ENCODE data around the gene CST6. TPM values are rescaled to one million over a fixed set of nuclear protein-coding genes. Genes with fewer than 3 reads are reported as not detected.
A peak's percentile ranks its signal among the peaks of the same experiment; 100 is the strongest.
"Not testable (repeated sequence)": the region's sequence is repeated elsewhere in the genome, so short reads cannot be mapped to it uniquely, and the experiment has no call there.

CST6 gene
- total RNA-seq, 1 donor from 2014 or later: 4.6 TPM

GRCh38 chr11:65983589-65983987 is 28.2 kb upstream of the CST6 start:
- DNase-seq (ENCODE audit: low spot score): no peak

GRCh38 chr11:65987336-65987735 is 24.5 kb upstream of the CST6 start:
- no peak for DNase-seq (ENCODE audit: low spot score)

GRCh38 chr11:65988791-65989592 is 22.8 kb upstream of the CST6 start:
- DNase-seq (ENCODE audit: low spot score): peak; percentile 97

- DNase-seq (ENCODE audit: low spot score): no peak
Measured at GRCh38 chr11:65992056-65992455, 19.8 kb upstream of the CST6 start.

GRCh38 chr11:65997286-65997685 is 14.5 kb upstream of the CST6 start:
- DNase-seq (ENCODE audit: low spot score): no peak

GRCh38 chr11:66001942-66002647 is 9.7 kb upstream of the CST6 start, which contains the start of the genes BANF1 and EIF1AD:
Gene BANF1, plus strand, starts transcription at chr11:66002503. Its CDS starts 748 bp downstream, at chr11:66003251.
Gene EIF1AD, minus strand, starts transcription at chr11:66002157. Its CDS starts 1,768 bp downstream, at chr11:66000389.
- peak; percentile 99 for DNase-seq (ENCODE audit: low spot score)

- no peak for DNase-seq (ENCODE audit: low spot score)
Measured at GRCh38 chr11:66002648-66003225, 9.1 kb upstream of the CST6 start.

- DNase-seq (ENCODE audit: low spot score): no peak
Measured at GRCh38 chr11:66003291-66003690, 8.5 kb upstream of the CST6 start.

GRCh38 chr11:66004186-66004585 is 7.6 kb upstream of the CST6 start:
- no peak for DNase-seq (ENCODE audit: low spot score)

- DNase-seq (ENCODE audit: low spot score): no peak
Measured at GRCh38 chr11:66006134-66006890, 5.5 kb upstream of the CST6 start.

GRCh38 chr11:66006891-66007176 is 5.0 kb upstream of the CST6 start:
- no peak for DNase-seq (ENCODE audit: low spot score)

- peak; percentile 78 for DNase-seq (ENCODE audit: low spot score)
Measured at GRCh38 chr11:66007201-66007634, 4.6 kb upstream of the CST6 start.

GRCh38 chr11:66008095-66008467 is 3.7 kb upstream of the CST6 start:
- DNase-seq (ENCODE audit: low spot score): no peak

- no peak for DNase-seq (ENCODE audit: low spot score)
Measured at GRCh38 chr11:66008468-66009101, 3.2 kb upstream of the CST6 start.

GRCh38 chr11:66010036-66010435 is 1.8 kb upstream of the CST6 start:
- DNase-seq (ENCODE audit: low spot score): not testable (repeated sequence)

GRCh38 chr11:66011239-66011784 is 496 bp upstream of the CST6 start:
- peak; percentile 31 for DNase-seq (ENCODE audit: low spot score)

- no peak for DNase-seq (ENCODE audit: low spot score)
Measured at GRCh38 chr11:66012371-66012945, 650 bp downstream of the CST6 start.

GRCh38 chr11:66012946-66013761 is 1.3 kb downstream of the CST6 start:
- no peak for DNase-seq (ENCODE audit: low spot score)

GRCh38 chr11:66013762-66014100 is 1.9 kb downstream of the CST6 start:
- DNase-seq (ENCODE audit: low spot score): no peak
